ENCODE results near the gene ARHGAP31.
"Not testable (repeated sequence)": the region's sequence is repeated elsewhere in the genome, so short reads cannot be mapped to it uniquely, and the experiment has no call there.

The ARHGAP31 gene

GRCh38 chr3:119367000-119367399 is 72.8 kb downstream of the ARHGAP31 start:
- Mint-ChIP-seq H3K36me3 (peaks cover 32% of the 10 kb centered on the region), H3K27ac (no peak overlapping the region), H3K4me3 (no peak overlapping the region), H3K9me3 (no peaks in the 10 kb centered on the region), H3K4me1 (peaks cover 7% of the 10 kb centered on the region)
- no peak for ATAC-seq
- no peak for DNase-seq (ENCODE audit: low spot score in 2 of 2)

DNA sequence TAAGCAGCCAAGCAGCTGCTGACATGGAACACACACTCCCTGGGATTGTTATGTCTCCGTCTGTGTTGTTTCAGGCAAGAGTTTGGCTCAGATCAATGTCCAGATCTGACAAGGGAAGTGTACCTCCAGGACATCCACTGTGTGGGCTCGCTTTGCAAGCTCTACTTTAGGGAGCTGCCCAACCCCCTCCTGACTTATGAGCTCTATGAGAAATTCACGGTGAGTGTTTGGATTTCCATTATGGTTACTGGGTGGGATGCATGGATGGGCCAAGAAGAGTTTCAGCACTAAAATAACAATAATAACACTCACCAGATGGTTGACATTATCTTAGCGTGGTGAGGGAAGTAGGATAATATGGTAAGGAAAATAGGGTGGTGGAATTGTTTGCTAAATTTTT is 74.1 kb downstream of the ARHGAP31 start:
- Mint-ChIP-seq H3K27ac (no peak overlapping the region), H3K4me3 (no peak overlapping the region), H3K36me3 (peaks cover 32% of the 10 kb centered on the region), H3K9me3 (no peaks in the 10 kb centered on the region), H3K4me1 (peaks cover 7% of the 10 kb centered on the region)
- ATAC-seq: no peak
- no peak for DNase-seq (ENCODE audit: low spot score in 2 of 2)

DNA sequence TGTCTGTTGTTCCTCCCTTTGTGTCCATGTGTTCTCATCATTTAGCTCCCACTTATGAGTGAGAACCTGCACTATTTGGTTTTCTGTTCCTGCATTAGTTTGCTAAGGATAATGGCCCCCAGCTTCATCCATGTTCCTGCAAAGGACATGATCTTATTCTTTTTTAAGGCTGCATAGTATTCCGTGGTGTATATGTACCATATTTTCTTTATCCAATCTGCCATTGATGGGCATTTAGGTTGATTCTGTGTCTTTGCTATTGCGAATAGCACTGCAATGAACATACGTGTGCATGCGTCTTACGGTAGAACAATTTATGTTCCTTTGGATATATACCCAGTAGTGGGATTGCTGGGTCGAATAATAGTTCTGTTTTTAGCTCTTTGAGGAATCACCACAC is 77.6 kb downstream of the ARHGAP31 start:
- ATAC-seq; H3K9me3 Mint-ChIP-seq; H3K27ac Mint-ChIP-seq; DNase-seq (ENCODE audit: low spot score in 2 of 2); H3K4me3 Mint-ChIP-seq: not testable (repeated sequence)
- H3K36me3 Mint-ChIP-seq: peaks cover 35% of the 10 kb centered on the region
- H3K4me1 Mint-ChIP-seq: peaks cover 18% of the 10 kb centered on the region

- no peak overlapping the region for H3K27ac Mint-ChIP-seq
These were observed 80.9 kb downstream of the ARHGAP31 start for GRCh38 chr3:119375106-119375505.

DNA sequence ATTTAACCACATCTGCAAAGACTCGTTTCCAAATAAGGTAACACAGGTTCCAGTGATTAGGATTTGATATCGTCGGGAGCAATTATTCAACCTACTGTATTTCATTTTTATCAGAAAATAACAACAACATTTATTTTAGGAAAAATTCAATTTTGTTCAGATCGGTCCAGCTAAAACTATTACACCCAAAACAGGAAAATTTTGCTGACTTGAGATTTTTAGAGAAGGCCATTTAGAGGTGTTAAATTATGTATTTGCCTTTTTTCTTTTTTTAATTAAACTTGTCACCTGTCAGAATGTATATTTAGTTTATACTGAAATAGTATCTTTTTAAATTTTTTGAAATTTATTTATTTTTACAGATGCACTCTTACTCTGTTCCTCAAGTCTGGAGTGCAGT is 81.3 kb downstream of the ARHGAP31 start:
- DNase-seq (ENCODE audit: low spot score in 2 of 2) (no peak), ATAC-seq (no peak)
- no peaks in the 10 kb centered on the region for H3K9me3 Mint-ChIP-seq
- H3K4me3 Mint-ChIP-seq: no peak overlapping the region
- no peak overlapping the region for H3K27ac Mint-ChIP-seq
- H3K4me1 Mint-ChIP-seq: peaks cover 11% of the 10 kb centered on the region
- peaks cover 20% of the 10 kb centered on the region for H3K36me3 Mint-ChIP-seq

More at GRCh38 chr3:119375106-119375505, 80.9 kb downstream of the ARHGAP31 start:
- DNase-seq (ENCODE audit: low spot score in 2 of 2) (no peak), ATAC-seq (no peak)
- Mint-ChIP-seq H3K36me3 (peaks cover 20% of the 10 kb centered on the region), H3K9me3 (no peaks in the 10 kb centered on the region), H3K4me1 (peaks cover 11% of the 10 kb centered on the region), H3K4me3 (no peak overlapping the region)

GRCh38 chr3:119376758-119377157 is 82.6 kb downstream of the ARHGAP31 start:
- Mint-ChIP-seq H3K36me3 (peaks cover 27% of the 10 kb centered on the region), H3K4me3 (no peak overlapping the region), H3K27ac (no peak overlapping the region), H3K9me3 (no peaks in the 10 kb centered on the region), H3K4me1 (peaks cover 11% of the 10 kb centered on the region)
- ATAC-seq (no peak), DNase-seq (ENCODE audit: low spot score in 2 of 2) (no peak)

GRCh38 chr3:119378259-119378803 is 84.1 kb downstream of the ARHGAP31 start:
- DNase-seq (ENCODE audit: low spot score in 2 of 2) (no peak), ATAC-seq (no peak)
- Mint-ChIP-seq H3K9me3 (no peaks in the 10 kb centered on the region), H3K36me3 (peaks cover 37% of the 10 kb centered on the region), H3K4me3 (no peak overlapping the region), H3K27ac (peak overlapping the region; percentile 17), H3K4me1 (peaks cover 11% of the 10 kb centered on the region)

DNA sequence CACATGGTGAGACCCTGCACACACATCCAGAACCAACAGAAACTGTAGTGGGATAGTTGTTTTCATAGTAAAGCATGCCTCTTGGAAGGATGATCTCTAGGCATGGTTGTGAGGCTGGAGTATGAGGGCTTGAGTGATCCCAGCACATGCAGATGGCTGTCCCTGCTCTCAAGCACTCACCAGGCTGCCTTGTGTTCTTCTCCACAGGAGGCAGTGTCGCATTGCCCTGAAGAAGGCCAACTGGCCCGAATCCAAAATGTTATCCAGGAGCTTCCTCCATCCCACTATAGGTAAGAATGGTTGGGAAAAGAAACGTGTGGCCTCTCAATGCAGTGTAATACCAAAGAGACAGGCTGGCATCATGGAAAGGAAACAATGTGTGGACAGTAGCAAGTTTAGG is 86.5 kb downstream of the ARHGAP31 start:
- ATAC-seq (no peak), DNase-seq (ENCODE audit: low spot score in 2 of 2) (no peak)
- Mint-ChIP-seq H3K27ac (peak overlapping the region; percentile 15), H3K36me3 (peaks cover 45% of the 10 kb centered on the region), H3K4me1 (peaks cover 6% of the 10 kb centered on the region), H3K4me3 (no peak overlapping the region), H3K9me3 (no peaks in the 10 kb centered on the region)

DNA sequence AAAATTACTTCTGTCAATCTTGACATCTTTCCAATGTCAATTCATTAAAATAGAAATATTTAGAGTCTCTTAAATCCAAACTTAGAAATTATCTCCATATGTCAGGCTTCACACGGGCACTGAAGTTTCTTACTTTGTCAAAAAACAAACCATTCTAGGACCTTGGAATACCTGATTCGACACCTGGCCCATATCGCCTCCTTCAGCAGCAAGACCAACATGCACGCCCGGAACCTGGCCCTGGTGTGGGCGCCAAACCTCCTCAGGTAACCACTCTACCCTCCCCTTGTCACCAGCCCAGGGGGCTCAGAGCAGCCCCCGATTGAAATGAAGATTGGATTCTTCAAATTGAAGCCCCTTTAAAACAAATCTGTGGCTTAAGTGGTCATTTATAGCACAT is 88.0 kb downstream of the ARHGAP31 start:
- no peaks in the 10 kb centered on the region for H3K4me1 Mint-ChIP-seq
- ATAC-seq: no peak
- no peaks in the 10 kb centered on the region for H3K9me3 Mint-ChIP-seq
- no peak overlapping the region for H3K4me3 Mint-ChIP-seq
- H3K36me3 Mint-ChIP-seq: peaks cover 35% of the 10 kb centered on the region
- DNase-seq (ENCODE audit: low spot score in 2 of 2): no peak
- no peak overlapping the region for H3K27ac Mint-ChIP-seq

DNA sequence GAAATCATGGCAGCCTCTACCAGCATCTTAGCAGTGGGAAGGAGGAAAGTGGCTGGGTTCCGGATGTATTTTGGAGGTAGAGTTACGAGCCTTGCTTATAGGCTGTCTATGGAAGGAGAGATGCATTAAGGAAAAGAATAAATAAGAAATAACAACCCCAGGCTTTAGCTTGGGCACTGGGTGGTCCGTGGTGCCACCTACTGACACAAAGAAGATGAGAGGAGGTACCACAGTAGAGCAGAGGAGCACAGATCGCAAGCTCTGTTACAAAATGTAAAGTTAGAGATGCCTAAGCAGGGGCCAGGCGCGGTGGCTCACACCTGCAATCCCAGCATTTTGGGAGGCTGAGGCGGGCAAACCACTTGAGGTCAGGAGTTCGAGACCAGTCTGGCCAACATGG is 94.4 kb downstream of the ARHGAP31 start:
- no peaks in the 10 kb centered on the region for H3K4me1 Mint-ChIP-seq
- H3K4me3 Mint-ChIP-seq: no peak overlapping the region
- ATAC-seq (peak; percentile 37), DNase-seq (ENCODE audit: low spot score in 2 of 2) (no peak)
- no peaks in the 10 kb centered on the region for H3K9me3 Mint-ChIP-seq
- peaks cover 38% of the 10 kb centered on the region for H3K36me3 Mint-ChIP-seq
- H3K27ac Mint-ChIP-seq: no peak overlapping the region

GRCh38 chr3:119395923-119396358 is 101.8 kb downstream of the ARHGAP31 start:
- ATAC-seq (peak; percentile 56), DNase-seq (ENCODE audit: low spot score in 2 of 2) (no peak)
- H3K4me3 Mint-ChIP-seq: no peak overlapping the region
- H3K36me3 Mint-ChIP-seq: peaks cover 66% of the 10 kb centered on the region
- no peak overlapping the region for H3K27ac Mint-ChIP-seq
- peaks cover 8% of the 10 kb centered on the region for H3K4me1 Mint-ChIP-seq
- H3K9me3 Mint-ChIP-seq: no peaks in the 10 kb centered on the region

DNA sequence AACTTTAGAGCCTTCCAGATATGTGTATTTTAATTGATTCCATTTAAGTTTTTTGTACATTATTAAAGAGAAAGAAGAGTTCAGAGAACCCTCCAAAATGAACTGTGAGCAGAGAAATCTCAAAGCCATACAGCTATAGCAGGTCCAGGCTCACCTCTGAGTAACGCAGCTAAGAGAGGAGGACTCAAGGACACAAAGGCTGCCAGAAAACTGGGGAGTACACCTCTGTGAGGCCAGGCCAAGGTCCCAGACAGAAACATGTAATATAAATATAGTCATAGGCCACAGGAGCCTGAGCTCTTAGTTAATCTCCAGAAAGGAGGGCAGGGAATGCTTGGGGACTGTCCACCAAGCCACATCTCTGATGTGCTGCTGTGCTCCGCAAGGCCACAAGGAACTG is 102.7 kb downstream of the ARHGAP31 start:
- DNase-seq (ENCODE audit: low spot score in 2 of 2) (no peak), ATAC-seq (no peak)
- Mint-ChIP-seq H3K9me3 (no peaks in the 10 kb centered on the region), H3K4me3 (no peak overlapping the region), H3K27ac (no peak overlapping the region), H3K36me3 (peaks cover 64% of the 10 kb centered on the region), H3K4me1 (peaks cover 8% of the 10 kb centered on the region)

DNA sequence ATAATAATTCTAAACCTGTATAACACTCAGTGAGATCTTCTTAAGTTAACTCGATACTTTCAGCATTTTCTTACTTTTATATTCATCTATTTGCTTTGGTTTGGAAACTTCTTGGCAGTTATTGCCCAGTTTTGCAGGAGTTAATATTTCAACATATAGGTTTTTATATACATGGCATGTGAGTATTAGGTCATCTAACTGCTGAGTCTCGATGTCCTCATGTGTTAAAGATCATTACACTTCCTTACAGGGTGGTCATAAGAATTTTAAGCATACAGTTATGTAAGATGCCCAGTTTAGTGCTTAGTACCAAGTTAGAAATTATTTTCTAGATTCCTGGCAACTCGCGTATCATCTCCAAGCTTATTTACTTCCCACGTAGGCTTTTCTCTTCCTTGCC is 106.3 kb downstream of the ARHGAP31 start:
- no peak for ATAC-seq
- Mint-ChIP-seq H3K27ac (no peak overlapping the region), H3K36me3 (peaks cover 50% of the 10 kb centered on the region), H3K4me3 (no peak overlapping the region), H3K9me3 (no peaks in the 10 kb centered on the region), H3K4me1 (peaks cover 6% of the 10 kb centered on the region)
- DNase-seq (ENCODE audit: low spot score in 2 of 2): no peak

- no peak overlapping the region for H3K4me3 Mint-ChIP-seq
- no peak for DNase-seq (ENCODE audit: low spot score in 2 of 2)
- no peaks in the 10 kb centered on the region for H3K9me3 Mint-ChIP-seq
- no peaks in the 10 kb centered on the region for H3K4me1 Mint-ChIP-seq
- peaks cover 44% of the 10 kb centered on the region for H3K36me3 Mint-ChIP-seq
- H3K27ac Mint-ChIP-seq: no peak overlapping the region
- no peak for ATAC-seq
These were observed 106.9 kb downstream of the ARHGAP31 start for GRCh38 chr3:119401069-119401468.

GRCh38 chr3:119401503-119402440 is 107.6 kb downstream of the ARHGAP31 start:
- H3K36me3 Mint-ChIP-seq: peaks cover 37% of the 10 kb centered on the region
- H3K27ac Mint-ChIP-seq: no peak overlapping the region
- H3K9me3 Mint-ChIP-seq: no peaks in the 10 kb centered on the region
- H3K4me3 Mint-ChIP-seq: no peak overlapping the region
- ATAC-seq (no peak), DNase-seq (ENCODE audit: low spot score in 2 of 2) (no peak)
- no peaks in the 10 kb centered on the region for H3K4me1 Mint-ChIP-seq

- peaks cover 31% of the 10 kb centered on the region for H3K36me3 Mint-ChIP-seq
- no peaks in the 10 kb centered on the region for H3K9me3 Mint-ChIP-seq
- DNase-seq (ENCODE audit: low spot score in 2 of 2) (no peak), ATAC-seq (no peak)
- H3K27ac Mint-ChIP-seq: no peak overlapping the region
- no peak overlapping the region for H3K4me3 Mint-ChIP-seq
- no peaks in the 10 kb centered on the region for H3K4me1 Mint-ChIP-seq
These were observed 108.6 kb downstream of the ARHGAP31 start for GRCh38 chr3:119402791-119403190.
